CD4-positive, alpha-beta memory T cell (primary cell): Measurements from ENCODE around the gene MAOB. TPM values are rescaled to one million over a fixed set of nuclear protein-coding genes. Genes with fewer than 3 reads are reported as not detected.

Experiments used
- CTCF ChIA-PET: fragments of 350-600 bp; sonication (Branson Sonifier 250); formaldehyde crosslinking; loops from one replicate; lab custom pipeline; 2021; ENCODE audit warnings: inconsistent platforms; ENCODE audit not compliant: partially characterized antibody; lab: Charles Lee
- POLR2A ChIA-PET: fragments of 350-600 bp; sonication (Branson Sonifier 250); formaldehyde crosslinking; loops from one replicate; lab custom pipeline; 2021; ENCODE audit not compliant: partially characterized antibody; lab: Charles Lee
- DNase-seq, 5 donors: peaks; one replicate each; pipeline versions ENCODE4 v3.0.0 to v3.0.0-alpha.2; 2020 to 2022; ENCODE audit warnings: mixed read lengths in 1 of 5
- H3K27ac ChIP-seq: one replicate; pipeline ENCODE4 v1.7.0; 2013; ENCODE audit warnings: low read depth, low read length
- H3K27me3 ChIP-seq: 2 replicates; pipeline ENCODE4 v1.7.0; 2013; ENCODE audit warnings: mild to moderate bottlenecking, low read length, moderate library complexity; ENCODE audit not compliant: insufficient read depth
- H3K36me3 ChIP-seq: 2 replicates; pipeline ENCODE4 v1.7.0; 2013; ENCODE audit warnings: mild to moderate bottlenecking, low read length, moderate library complexity; ENCODE audit not compliant: insufficient read depth
- H3K4me1 ChIP-seq: 2 replicates; pipeline ENCODE4 v1.7.0; 2013; ENCODE audit warnings: mild to moderate bottlenecking, low read length, moderate library complexity; ENCODE audit not compliant: insufficient read depth
- H3K4me3 ChIP-seq, 2 donors: one replicate each; pipeline ENCODE4 v1.7.0; 2013; ENCODE audit warnings: low read length in 2 of 2, mild to moderate bottlenecking in 1 of 2
- H3K9me3 ChIP-seq, 2 donors: one replicate each; pipeline ENCODE4 v1.7.0; 2013; ENCODE audit warnings: low read length in 2 of 2, control low read depth in 1 of 2; ENCODE audit not compliant: control insufficient read depth in 1 of 2
- H3K27ac Mint-ChIP-seq, 7 donors: one replicate each; pipeline ENCODE4 v1.8.0; 2020 to 2021; ENCODE audit warnings: mixed read lengths in 7 of 7, mild to moderate bottlenecking in 6 of 7, inconsistent platforms in 3 of 7, moderate library complexity in 3 of 7
- H3K27me3 Mint-ChIP-seq, 2 donors: one replicate each; pipeline ENCODE4 v1.8.0; 2020 to 2021; ENCODE audit warnings: mixed read lengths in 2 of 2
- H3K36me3 Mint-ChIP-seq, 2 donors: one replicate each; pipeline ENCODE4 v1.8.0; 2020 to 2021; ENCODE audit warnings: mixed read lengths in 2 of 2, inconsistent platforms in 1 of 2, mild to moderate bottlenecking in 1 of 2
- H3K4me1 Mint-ChIP-seq, 4 donors: one replicate each; pipeline ENCODE4 v1.8.0; 2020 to 2021; ENCODE audit warnings: mixed read lengths in 4 of 4, mild to moderate bottlenecking in 1 of 4
- H3K4me3 Mint-ChIP-seq, 8 donors: one replicate each; pipeline ENCODE4 v1.8.0; 2020 to 2021; ENCODE audit warnings: mixed read lengths in 8 of 8, mild to moderate bottlenecking in 7 of 8, moderate library complexity in 6 of 8, inconsistent platforms in 3 of 8
- H3K9me3 Mint-ChIP-seq, 8 donors: one replicate each; pipeline ENCODE4 v1.8.0; 2020 to 2021; ENCODE audit warnings: mixed read lengths in 8 of 8, mild to moderate bottlenecking in 5 of 8, inconsistent platforms in 3 of 8, moderate library complexity in 1 of 8
- intact Hi-C: fragments of 100-400 bp; cut with micrococcal nuclease; formaldehyde crosslinking; loops from one replicate; pipeline ENCODE4 v1.15.1; 2023
- polyA plus RNA-seq, 2 donors: library from polyadenylated mRNA; unstranded; fragments of 300-500 nt; fragmentation: Illumina TruSeq; gene quantifications; one replicate each; pipeline ENCODE4 v1.2.3, GENCODE V29; 2021
- total RNA-seq, 2 experiments: library from RNA; stranded (reverse); gene quantifications; one replicate each; pipeline ENCODE4 v1.2.3, GENCODE V29; 2021

MAOB gene
- total and polyA plus RNA-seq, 4 experiments from 2014 or later, result not detected

- Histone ChIP-seq H3K27me3 (no peaks in the 10 kb centered on the region), H3K27ac (no peak overlapping the region), H3K9me3 (no peaks in the 10 kb centered on the region), H3K36me3 (no peaks in the 10 kb centered on the region), H3K4me3 (no peak overlapping the region), H3K4me1 (peaks cover 10% of the 10 kb centered on the region)
- H3K9me3 Mint-ChIP-seq, result no peaks in the 10 kb centered on the region
- no peaks in the 10 kb centered on the region for H3K36me3 Mint-ChIP-seq
- peaks cover 5 to 13% (median 10%) of the 10 kb centered on the region in 4 donors for H3K4me1 Mint-ChIP-seq
- no peak overlapping the region for H3K4me3 Mint-ChIP-seq
- intact Hi-C loops, result no loop called here
- POLR2A ChIA-PET, result no interaction called here
- CTCF ChIA-PET, result interaction anchor here (0.5 to 1.6 kb wide), 2 partner anchors 22 to 738 kb away, joined by 4 read pairs; no protein-coding TSS in a partner anchor
- DNase-seq, result peak in 4 of 5 donors; percentile 2 to 8 (median 4)
- H3K27ac Mint-ChIP-seq, result peak overlapping the region in 1 of 7 donors; percentile 8
- H3K27me3 Mint-ChIP-seq, result peaks cover 0 to 4% of the 10 kb centered on the region in 2 donors
Observed at GRCh38 chrX:43813898-43814297, 68.4 kb downstream of the MAOB start.

GRCh38 chrX:43813319-43813718 lies 68.9 kb downstream of the MAOB start:
- POLR2A ChIA-PET, result no interaction called here

GRCh38 chrX:43809463-43809862 lies 72.8 kb downstream of the MAOB start:
- Histone ChIP-seq H3K9me3 (no peaks in the 10 kb centered on the region), H3K36me3 (no peaks in the 10 kb centered on the region), H3K4me3 (no peak overlapping the region), H3K4me1 (peaks cover 10% of the 10 kb centered on the region), H3K27ac (no peak overlapping the region), H3K27me3 (no peaks in the 10 kb centered on the region)
- Mint-ChIP-seq H3K27me3 (peaks cover 0 to 4% of the 10 kb centered on the region in 2 donors), H3K4me1 (peaks cover 5 to 13% (median 10%) of the 10 kb centered on the region in 4 donors), H3K36me3 (no peaks in the 10 kb centered on the region), H3K9me3 (no peaks in the 10 kb centered on the region), H3K27ac (no peak overlapping the region), H3K4me3 (no peak overlapping the region)
- no peak for DNase-seq
- ChIA-PET CTCF (no interaction called here), POLR2A (no interaction called here)
- intact Hi-C loops, result no loop called here

More at GRCh38 chrX:43813319-43813718, 68.9 kb downstream of the MAOB start:
- Mint-ChIP-seq H3K27ac (no peak overlapping the region), H3K4me1 (peaks cover 5 to 13% (median 10%) of the 10 kb centered on the region in 4 donors), H3K4me3 (no peak overlapping the region), H3K27me3 (peaks cover 0 to 4% of the 10 kb centered on the region in 2 donors), H3K9me3 (no peaks in the 10 kb centered on the region), H3K36me3 (no peaks in the 10 kb centered on the region)
- intact Hi-C loops, result no loop called here
- DNase-seq, result no peak
- Histone ChIP-seq H3K4me1 (peaks cover 10% of the 10 kb centered on the region), H3K36me3 (no peaks in the 10 kb centered on the region), H3K27me3 (no peaks in the 10 kb centered on the region), H3K27ac (no peak overlapping the region), H3K4me3 (no peak overlapping the region), H3K9me3 (no peaks in the 10 kb centered on the region)
- CTCF ChIA-PET, result interaction anchor here (0.5 kb wide), 1 partner anchor 738 kb away, joined by 4 read pairs; no protein-coding TSS in a partner anchor

- ChIA-PET CTCF (no interaction called here), POLR2A (no interaction called here)
- no peaks in the 10 kb centered on the region for H3K27me3 ChIP-seq
- Mint-ChIP-seq H3K27me3 (peaks cover 0 to 4% of the 10 kb centered on the region in 2 donors), H3K27ac (no peak overlapping the region), H3K4me3 (no peak overlapping the region), H3K4me1 (peaks cover 0 to 2% (median 1%) of the 10 kb centered on the region in 4 donors), H3K36me3 (no peaks in the 10 kb centered on the region), H3K9me3 (no peaks in the 10 kb centered on the region)
- H3K36me3 ChIP-seq, result no peaks in the 10 kb centered on the region
- H3K9me3 ChIP-seq, result no peaks in the 10 kb centered on the region
- no peak overlapping the region for H3K27ac ChIP-seq
- H3K4me1 ChIP-seq, result no peaks in the 10 kb centered on the region
- DNase-seq, result no peak
- intact Hi-C loops, result no loop called here
- H3K4me3 ChIP-seq, result no peak overlapping the region
Observed at GRCh38 chrX:43808231-43808630, 74.0 kb downstream of the MAOB start.

GRCh38 chrX:43805579-43805978 lies 76.7 kb downstream of the MAOB start:
- POLR2A ChIA-PET, result no interaction called here
- Histone ChIP-seq H3K9me3 (no peaks in the 10 kb centered on the region), H3K4me3 (no peak overlapping the region), H3K27me3 (no peaks in the 10 kb centered on the region), H3K36me3 (no peaks in the 10 kb centered on the region), H3K4me1 (no peaks in the 10 kb centered on the region), H3K27ac (no peak overlapping the region)
- H3K36me3 Mint-ChIP-seq, result no peaks in the 10 kb centered on the region
- intact Hi-C loops, result no loop called here
- no peaks in the 10 kb centered on the region for H3K4me1 Mint-ChIP-seq
- peaks cover 3 to 6% of the 10 kb centered on the region in 2 donors for H3K27me3 Mint-ChIP-seq
- no peak overlapping the region for H3K4me3 Mint-ChIP-seq
- no peaks in the 10 kb centered on the region for H3K9me3 Mint-ChIP-seq
- CTCF ChIA-PET, result no interaction called here
- no peak overlapping the region for H3K27ac Mint-ChIP-seq
- no peak for DNase-seq

GRCh38 chrX:43804021-43804420 lies 78.2 kb downstream of the MAOB start:
- POLR2A ChIA-PET, result no interaction called here
- H3K9me3 Mint-ChIP-seq, result no peaks in the 10 kb centered on the region
- no peaks in the 10 kb centered on the region for H3K36me3 Mint-ChIP-seq

GRCh38 chrX:43785930-43786591 lies 96.2 kb downstream of the MAOB start:
- H3K9me3 ChIP-seq, result no peaks in the 10 kb centered on the region
- Mint-ChIP-seq H3K27ac (no peak overlapping the region), H3K4me3 (no peak overlapping the region), H3K4me1 (no peaks in the 10 kb centered on the region), H3K27me3 (peaks cover 2 to 4% of the 10 kb centered on the region in 2 donors), H3K9me3 (peaks cover 0 to 2% (median 0%) of the 10 kb centered on the region in 8 donors), H3K36me3 (no peaks in the 10 kb centered on the region)
- no peak overlapping the region for H3K4me3 ChIP-seq
- no peak for DNase-seq
- no peak overlapping the region for H3K27ac ChIP-seq
- intact Hi-C loops, result no loop called here
- H3K27me3 ChIP-seq, result no peaks in the 10 kb centered on the region
- POLR2A ChIA-PET, result no interaction called here
- no peaks in the 10 kb centered on the region for H3K4me1 ChIP-seq
- no peaks in the 10 kb centered on the region for H3K36me3 ChIP-seq
- CTCF ChIA-PET, result no interaction called here

More at GRCh38 chrX:43804021-43804420, 78.2 kb downstream of the MAOB start:
- no peak for DNase-seq
- no peaks in the 10 kb centered on the region for H3K9me3 ChIP-seq
- Mint-ChIP-seq H3K27ac (no peak overlapping the region), H3K4me3 (no peak overlapping the region), H3K27me3 (peaks cover 3 to 6% of the 10 kb centered on the region in 2 donors), H3K4me1 (no peaks in the 10 kb centered on the region)
- no peak overlapping the region for H3K4me3 ChIP-seq
- intact Hi-C loops, result no loop called here
- no peaks in the 10 kb centered on the region for H3K36me3 ChIP-seq
- H3K27me3 ChIP-seq, result no peaks in the 10 kb centered on the region
- H3K27ac ChIP-seq, result no peak overlapping the region
- H3K4me1 ChIP-seq, result no peaks in the 10 kb centered on the region
- CTCF ChIA-PET, result no interaction called here
